OCI-M1 (cell line): ENCODE measurements around the gene HIPK1.
"Not testable (repeated sequence)": the region's sequence is repeated elsewhere in the genome, so short reads cannot be mapped to it uniquely, and the experiment has no call there.

Experiments used
- DNase-seq: peaks from one replicate; lab custom pipeline; 2025; lab: John Stamatoyannopoulos, UW

The HIPK1 gene

GRCh38 chr1:113982949-113983348, 53.8 kb downstream of the HIPK1 start:
- DNase-seq, result no peak

- no peak for DNase-seq
Observed at GRCh38 chr1:113983391-113983790, 54.3 kb downstream of the HIPK1 start.

GRCh38 chr1:113983826-113984225, 54.7 kb downstream of the HIPK1 start:
- no peak for DNase-seq

- no peak for DNase-seq
Observed at GRCh38 chr1:113984710-113985109, 55.6 kb downstream of the HIPK1 start.

GRCh38 chr1:113986802-113987201, 57.7 kb downstream of the HIPK1 start:
- DNase-seq, result no peak

- DNase-seq, result no peak
Observed at GRCh38 chr1:113987259-113987658, 58.1 kb downstream of the HIPK1 start.

GRCh38 chr1:113990530-113990929, 61.4 kb downstream of the HIPK1 start:
- DNase-seq, result no peak

- no peak for DNase-seq
Observed at GRCh38 chr1:113990961-113991360, 61.8 kb downstream of the HIPK1 start.

GRCh38 chr1:113991467-113991997, 62.4 kb downstream of the HIPK1 start:
- no peak for DNase-seq

GRCh38 chr1:113993072-113993471, 63.9 kb downstream of the HIPK1 start:
- DNase-seq, result no peak

GRCh38 chr1:113993766-113994165, 64.6 kb downstream of the HIPK1 start:
- DNase-seq, result no peak

GRCh38 chr1:113995382-113995781, 66.3 kb downstream of the HIPK1 start:
- no peak for DNase-seq

- peak; percentile 28 for DNase-seq
Observed at GRCh38 chr1:113998361-113998760, 69.2 kb downstream of the HIPK1 start.

- no peak for DNase-seq
Observed at GRCh38 chr1:113999233-113999632, 70.1 kb downstream of the HIPK1 start.

- no peak for DNase-seq
Observed at GRCh38 chr1:113999799-114000198, 70.7 kb downstream of the HIPK1 start.

GRCh38 chr1:114000406-114000805, 71.3 kb downstream of the HIPK1 start:
- DNase-seq, result no peak

GRCh38 chr1:114002492-114003239, 73.5 kb downstream of the HIPK1 start:
- no peak for DNase-seq

- DNase-seq, result no peak
Observed at GRCh38 chr1:114003431-114003830, 74.3 kb downstream of the HIPK1 start.

GRCh38 chr1:114006825-114007224, 77.7 kb downstream of the HIPK1 start:
- DNase-seq, result not testable (repeated sequence)

- no peak for DNase-seq
Observed at GRCh38 chr1:114008480-114008941, 79.4 kb downstream of the HIPK1 start.

GRCh38 chr1:114008993-114009392, 79.9 kb downstream of the HIPK1 start:
- DNase-seq, result no peak

- peak; percentile 29 for DNase-seq
Observed at GRCh38 chr1:114009393-114009792, 80.3 kb downstream of the HIPK1 start.

GRCh38 chr1:114010433-114011184, 81.5 kb downstream of the HIPK1 start:
- DNase-seq, result no peak
